Muscle of back (tissue), 11 donors: ENCODE data around the gene SPAM1. TPM values are rescaled to one million over a fixed set of nuclear protein-coding genes. Genes with fewer than 3 reads are reported as not detected.
"Not testable (repeated sequence)": the region's sequence is repeated elsewhere in the genome, so short reads cannot be mapped to it uniquely, and the experiment has no call there.

Experiments
- DNase-seq, 3 donors: peaks; one replicate each; pipeline versions ENCODE4 v3.0.0 to v3.0.0-alpha.2; 2013
- polyA plus RNA-seq, 10 donors: library from polyadenylated mRNA; unstranded; fragments of 120-200 nt; gene quantifications; one replicate each; pipeline ENCODE4 v1.2.1, GENCODE V29; 2013; ENCODE audit not compliant: insufficient read length in 10 of 10

SPAM1 gene
- polyA plus RNA-seq, 10 donors: not detected

DNA sequence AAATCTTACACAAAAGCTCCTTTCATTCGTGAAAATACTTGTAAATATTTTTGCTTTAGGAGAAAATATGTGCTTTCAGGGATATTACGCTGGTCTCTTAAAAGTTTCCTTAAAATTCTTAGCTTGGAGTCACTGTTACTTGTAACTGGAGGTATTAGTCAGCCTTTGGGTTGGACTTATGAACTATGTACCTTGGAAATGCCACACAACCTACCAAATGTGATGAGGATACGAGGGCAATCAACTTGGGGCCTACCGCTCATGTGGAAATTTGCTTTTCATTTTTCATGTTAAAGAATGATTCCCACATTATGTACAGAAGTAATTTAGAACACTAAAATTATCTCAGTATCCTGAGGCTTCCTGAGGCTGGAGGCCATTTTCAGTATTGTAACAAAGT, 23.1 kb downstream of the SPAM1 start:
- DNase-seq: no peak

- DNase-seq: no peak
These were observed 33.2 kb downstream of the SPAM1 start for GRCh38 chr7:123958186-123958703.

- DNase-seq: no peak
These were observed 36.7 kb downstream of the SPAM1 start for GRCh38 chr7:123961771-123962170.

DNA sequence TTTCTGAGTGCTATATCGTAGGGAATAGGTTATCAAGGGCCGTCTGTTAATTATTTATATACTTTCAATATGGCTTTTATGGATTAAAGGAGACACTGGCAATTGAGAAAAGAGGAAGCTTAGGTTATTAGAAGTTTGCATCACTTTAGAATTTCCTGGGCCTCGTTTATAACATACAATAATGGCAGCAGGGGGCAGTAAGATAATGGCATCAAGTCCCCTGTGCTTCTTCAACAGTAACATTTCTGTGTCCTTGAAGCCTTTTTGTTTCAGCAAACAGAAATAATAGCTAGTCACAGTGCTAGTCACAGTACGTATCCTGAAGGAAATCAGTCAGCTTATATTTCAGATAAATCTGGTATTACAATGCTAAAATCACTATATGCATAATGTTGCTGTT, 41.9 kb downstream of the SPAM1 start:
- no peak for DNase-seq

DNA sequence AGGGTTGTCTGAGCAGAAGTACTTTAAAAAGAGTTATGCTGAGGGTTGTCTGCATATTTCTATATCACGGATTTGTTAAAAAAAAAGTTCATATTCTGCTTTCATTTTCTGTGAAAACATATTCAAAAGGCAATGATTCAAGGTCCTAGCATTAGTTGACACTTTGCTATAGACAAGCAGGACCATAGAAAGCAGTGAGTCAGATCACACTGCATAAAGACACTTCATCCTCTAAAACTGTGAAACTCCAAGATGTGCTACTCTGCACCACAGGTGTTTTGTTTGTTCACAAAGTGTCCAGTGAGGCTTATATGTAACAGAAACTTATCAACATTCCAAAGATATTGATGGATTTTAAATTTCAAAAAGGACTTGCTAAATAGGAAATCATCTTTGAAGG, 47.0 kb downstream of the SPAM1 start:
- no peak for DNase-seq

DNA sequence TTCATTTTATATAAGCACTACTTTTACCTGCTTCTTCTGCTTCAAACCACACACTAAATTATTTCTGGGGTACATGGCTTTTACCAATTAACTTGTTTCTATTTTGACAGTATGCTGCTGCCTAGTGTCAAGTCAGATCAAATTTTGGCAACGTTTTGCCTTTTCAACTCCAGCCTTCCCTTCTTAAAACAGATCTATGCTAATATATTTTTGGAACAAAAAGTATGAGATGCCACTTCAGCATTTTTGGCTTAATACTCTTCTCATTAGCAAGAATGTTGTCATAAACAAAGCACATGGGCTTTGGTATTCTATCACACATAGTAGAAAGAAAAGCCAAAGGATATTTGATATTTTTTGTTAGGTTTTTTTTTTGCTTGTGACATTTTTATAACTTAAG, 47.8 kb downstream of the SPAM1 start:
- no peak for DNase-seq

GRCh38 chr7:123974326-123974908, 49.4 kb downstream of the SPAM1 start:
- DNase-seq: no peak

DNA sequence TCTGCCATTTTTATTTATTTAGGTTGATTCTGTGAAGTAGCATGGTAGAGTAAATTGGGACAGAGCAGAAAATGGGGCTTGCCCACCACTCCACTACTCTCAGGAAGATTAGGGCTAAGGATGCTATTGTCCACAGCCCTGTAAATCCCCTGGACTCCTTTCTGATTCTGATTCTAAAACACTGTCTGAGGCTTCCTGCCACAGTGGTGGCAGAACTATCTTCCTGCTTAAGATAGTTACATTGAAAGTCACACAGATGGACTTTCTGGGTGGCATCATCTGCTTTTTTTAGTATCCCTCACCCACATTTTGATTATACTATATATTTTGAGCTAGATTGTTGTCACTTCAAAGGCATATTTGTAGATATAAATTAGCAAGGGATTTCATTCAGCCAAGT, 50.0 kb downstream of the SPAM1 start:
- no peak for DNase-seq

GRCh38 chr7:123977081-123977480, 52.0 kb downstream of the SPAM1 start:
- DNase-seq: no peak

DNA sequence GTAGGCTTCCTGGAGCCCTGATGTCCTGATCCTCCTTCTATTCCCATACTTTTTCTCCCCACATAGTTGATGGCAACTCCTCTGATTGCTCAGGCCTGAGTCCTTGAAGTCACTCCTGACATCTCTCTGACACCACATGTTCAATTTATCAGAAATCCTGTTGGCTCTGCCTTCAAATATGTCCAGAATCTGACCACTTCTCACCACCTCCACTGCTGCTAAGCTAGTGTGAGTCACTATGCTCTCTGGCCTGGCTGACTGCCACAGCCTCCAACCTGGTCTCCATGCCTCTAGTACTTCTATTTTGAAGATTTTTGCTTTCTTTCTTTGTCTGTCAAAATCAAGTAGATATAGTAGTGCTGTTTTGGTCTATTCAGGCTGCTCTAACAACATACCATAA, 54.8 kb downstream of the SPAM1 start:
- no peak for DNase-seq

DNA sequence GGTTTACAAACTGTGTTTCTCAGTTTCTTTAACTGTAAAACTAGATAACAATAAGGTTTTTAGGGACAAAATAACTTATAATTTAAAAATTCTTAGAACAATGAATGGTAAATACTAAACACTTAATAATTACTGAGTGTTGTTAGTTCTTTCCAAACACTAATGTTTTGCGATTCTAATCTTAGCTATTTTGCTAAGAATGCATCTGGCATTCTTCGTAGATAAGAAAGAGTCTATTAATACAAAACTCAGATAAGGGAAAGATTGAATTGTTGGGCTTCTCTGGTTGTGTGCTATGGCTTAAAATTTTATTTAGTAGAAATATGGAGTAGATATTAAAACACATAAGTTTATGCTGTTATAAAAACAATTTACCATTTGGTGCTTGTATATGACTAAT, 62.4 kb downstream of the SPAM1 start:
- DNase-seq: no peak

DNA sequence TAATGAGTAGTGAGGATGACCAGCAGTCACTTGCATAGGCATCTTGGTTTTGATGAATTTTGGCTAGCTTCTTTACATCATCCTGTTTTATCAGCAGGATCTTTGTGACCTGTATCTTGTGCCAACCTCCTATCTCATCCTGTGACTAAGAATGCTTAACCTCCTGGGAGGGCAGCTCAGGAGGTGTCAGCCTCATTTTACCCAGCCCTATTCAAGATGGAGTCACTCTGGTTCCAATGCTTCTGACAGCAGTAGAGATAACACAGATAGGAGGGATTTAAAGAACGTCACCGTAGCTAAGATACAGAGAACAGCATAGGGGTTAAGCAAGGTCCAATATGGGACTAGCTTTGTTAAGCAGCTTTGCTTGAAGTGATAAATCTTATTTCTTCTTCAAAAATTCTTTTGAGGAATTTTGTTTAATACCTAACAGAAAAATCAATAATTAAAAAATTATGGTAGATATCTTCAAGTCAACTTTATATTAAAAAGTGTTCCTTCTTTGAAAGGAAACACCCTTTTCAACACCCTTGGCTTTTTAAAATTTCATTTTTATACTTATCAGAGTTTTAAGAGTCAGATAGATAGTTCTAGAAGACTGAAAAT, 68.0 kb downstream of the SPAM1 start:
- no peak for DNase-seq

DNA sequence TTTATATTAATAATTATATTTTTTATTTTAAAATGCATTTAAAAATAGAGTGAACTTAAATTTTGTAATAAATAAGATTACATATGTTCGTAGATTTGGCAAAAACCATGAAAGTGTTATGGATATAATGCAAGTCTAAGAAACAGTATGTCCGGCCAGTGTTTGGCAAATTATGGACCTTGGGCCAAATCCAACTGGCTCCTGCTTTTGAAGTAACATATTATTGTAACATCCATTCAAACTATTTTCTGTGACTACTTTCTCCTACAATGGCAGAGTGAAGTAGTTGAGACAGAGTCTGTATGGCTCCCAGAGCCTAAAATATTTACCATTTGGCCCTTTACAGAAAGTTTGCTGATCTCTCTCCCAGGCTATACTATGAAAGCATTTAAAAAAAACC, 69.0 kb downstream of the SPAM1 start:
- peak in 1 of 3 donors; percentile 5 for DNase-seq

- DNase-seq: no peak
These were observed 69.4 kb downstream of the SPAM1 start for GRCh38 chr7:123994449-123994848.

DNA sequence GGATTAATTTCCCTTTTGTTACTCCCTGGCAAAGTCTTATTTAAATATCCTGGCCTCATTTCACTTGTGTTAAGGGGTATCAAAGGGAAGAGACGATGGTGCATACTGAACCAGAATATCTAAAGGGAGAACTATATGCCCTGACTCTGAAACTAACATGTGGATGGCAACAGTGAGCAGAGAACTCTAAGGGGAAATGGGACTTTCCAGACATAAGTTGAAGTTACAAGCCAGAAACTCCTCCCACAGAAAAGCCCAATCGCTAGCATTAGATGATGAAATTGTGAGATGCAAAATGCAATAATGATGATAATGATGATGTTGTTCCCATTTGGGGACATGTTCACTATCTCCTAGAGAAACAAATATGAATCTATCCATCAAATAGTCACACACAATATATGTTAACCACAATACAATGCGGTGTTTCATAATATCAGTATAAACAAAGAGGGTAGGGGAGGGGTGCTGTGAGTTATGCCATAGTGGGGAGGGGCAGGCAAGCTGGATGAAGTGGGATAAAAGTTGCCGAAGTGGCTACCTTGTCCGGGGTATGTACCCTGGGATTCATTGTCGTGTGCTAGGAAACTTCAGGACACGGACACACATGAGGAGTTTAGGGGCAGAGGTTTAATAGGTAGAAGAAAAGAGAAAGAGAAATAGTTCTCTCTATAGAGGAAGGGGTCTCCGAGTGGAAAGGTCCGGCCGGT, 70.7 kb downstream of the SPAM1 start:
- DNase-seq: no peak

- no peak for DNase-seq
These were observed 71.2 kb downstream of the SPAM1 start for GRCh38 chr7:123996327-123996625.

DNA sequence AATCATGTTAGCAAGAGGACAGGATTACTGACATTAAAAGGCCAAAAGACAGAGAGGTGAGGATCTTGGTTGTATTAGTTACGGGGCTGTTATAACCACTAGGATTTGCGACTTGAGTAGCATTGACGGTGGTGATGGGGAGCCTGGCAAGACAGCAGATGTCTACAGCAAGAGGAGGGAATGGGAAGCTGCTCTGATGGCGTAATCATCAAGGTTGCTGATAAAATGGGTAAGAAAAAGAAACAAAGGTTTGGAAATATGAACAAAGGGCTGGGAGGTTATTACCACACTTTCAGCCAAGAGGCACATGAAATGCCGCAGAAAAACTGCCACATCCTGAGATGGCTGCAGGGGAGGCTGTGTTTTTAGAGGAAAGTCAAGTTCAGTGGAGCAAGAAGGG, 73.9 kb downstream of the SPAM1 start:
- no peak for DNase-seq

DNA sequence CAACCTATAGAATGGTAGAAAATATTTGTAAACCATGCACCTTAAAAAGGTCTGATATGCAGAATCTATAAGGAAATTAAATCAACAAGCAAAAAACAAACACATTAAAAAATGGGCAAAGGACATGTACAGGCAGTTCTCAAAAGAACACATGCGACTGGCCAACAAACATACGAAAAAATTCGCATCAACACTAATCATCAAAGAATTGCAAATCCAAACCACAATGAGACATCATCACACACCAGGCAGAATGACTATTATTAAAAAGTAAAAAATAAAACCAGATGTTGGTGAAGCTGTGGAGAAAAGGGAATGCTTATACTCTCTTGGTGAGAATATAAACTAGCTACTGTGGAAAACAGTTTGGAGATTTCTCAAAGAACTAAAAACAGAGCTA, 74.7 kb downstream of the SPAM1 start:
- no peak for DNase-seq

DNA sequence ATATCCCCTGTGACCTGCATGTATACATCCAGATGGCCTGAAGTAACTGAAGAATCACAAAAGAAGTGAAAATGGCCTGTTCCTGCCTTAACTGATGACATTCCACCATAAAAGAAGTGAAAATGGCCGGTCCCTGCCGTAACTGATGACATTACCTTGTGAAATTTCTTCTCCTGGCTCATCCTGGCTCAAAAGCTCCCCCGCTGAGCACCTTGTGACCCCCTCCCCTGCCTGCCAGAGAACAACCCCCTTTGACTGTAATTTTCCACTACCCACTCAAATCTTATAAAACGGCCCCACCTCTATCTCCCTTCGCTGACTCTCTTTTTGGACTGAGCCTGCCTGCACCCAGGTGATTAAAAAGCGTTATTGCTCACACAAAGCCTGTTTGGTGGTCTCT, 83.3 kb downstream of the SPAM1 start:
- DNase-seq: not testable (repeated sequence)

- no peak for DNase-seq
These were observed 84.3 kb downstream of the SPAM1 start for GRCh38 chr7:124009321-124009720.
